BE2C (cell line): ENCODE results near the gene LRRC75B.
A peak's percentile ranks its signal among the peaks of the same experiment; 100 is the strongest.
"Not testable (repeated sequence)": the region's sequence is repeated elsewhere in the genome, so short reads cannot be mapped to it uniquely, and the experiment has no call there.

Source experiments
- DNase-seq: peaks from one replicate; pipeline ENCODE4 v3.0.0-alpha.2; 2020
- H3K27me3 ChIP-seq: fragments of 250-450 bp; sonication (Bioruptor Pico); 2 replicates; pipeline ENCODE4 v1.5.1; 2020; ENCODE audit warnings: mild to moderate bottlenecking
- H3K36me3 ChIP-seq: fragments of 250-450 bp; sonication (Bioruptor Pico); 2 replicates; pipeline ENCODE4 v1.5.1; 2020; ENCODE audit warnings: mild to moderate bottlenecking
- H3K4me1 ChIP-seq: fragments of 250-450 bp; sonication (Bioruptor Pico); 2 replicates; pipeline ENCODE4 v1.5.1; 2020
- H3K4me3 ChIP-seq: 2 replicates; pipeline ENCODE4 v1.5.1; 2011; ENCODE audit warnings: low read depth, low read length
- H3K9me3 ChIP-seq: fragments of 250-450 bp; sonication (Bioruptor Pico); 2 replicates; pipeline ENCODE4 v1.5.1; 2020
- CTCF ChIP-seq: IDR thresholded peaks from 2 replicates; pipeline ENCODE4 v1.5.1; 2012; ENCODE audit warnings: mild to moderate bottlenecking, low read depth, low read length

Gene LRRC75B

GRCh38 chr22:24614794-24615193, 21.9 kb upstream of the LRRC75B start:
- H3K36me3 ChIP-seq, H3K4me1 ChIP-seq, H3K4me3 ChIP-seq, H3K9me3 ChIP-seq, DNase-seq, H3K27me3 ChIP-seq: not testable (repeated sequence)

GRCh38 chr22:24609888-24610287, 17.0 kb upstream of the LRRC75B start:
- H3K27me3 ChIP-seq, H3K4me3 ChIP-seq, H3K9me3 ChIP-seq, DNase-seq, H3K36me3 ChIP-seq, H3K4me1 ChIP-seq: not testable (repeated sequence)

- not testable (repeated sequence) for H3K36me3 ChIP-seq, H3K4me1 ChIP-seq, H3K27me3 ChIP-seq, H3K9me3 ChIP-seq, H3K4me3 ChIP-seq, DNase-seq
These were observed 15.5 kb upstream of the LRRC75B start for GRCh38 chr22:24608327-24608726.

- not testable (repeated sequence) for DNase-seq, H3K4me3 ChIP-seq, H3K27me3 ChIP-seq, H3K36me3 ChIP-seq, H3K4me1 ChIP-seq, H3K9me3 ChIP-seq
These were observed 14.6 kb upstream of the LRRC75B start for GRCh38 chr22:24607429-24607983.

GRCh38 chr22:24606340-24606739, 13.5 kb upstream of the LRRC75B start:
- H3K27me3 ChIP-seq, H3K36me3 ChIP-seq, H3K4me1 ChIP-seq, H3K4me3 ChIP-seq, H3K9me3 ChIP-seq: not testable (repeated sequence)
- peak; percentile 52 for DNase-seq

- not testable (repeated sequence) for DNase-seq, H3K36me3 ChIP-seq, H3K4me1 ChIP-seq, H3K9me3 ChIP-seq, H3K27me3 ChIP-seq
- peak overlapping the region; percentile 25 for H3K4me3 ChIP-seq
- peak; percentile 47 for TF ChIP-seq CTCF
These were observed 11.1 kb upstream of the LRRC75B start for GRCh38 chr22:24603770-24604629.

- peak within 1 kb of the TSS; percentile 25 for H3K4me3 ChIP-seq
- not testable (repeated sequence) for H3K36me3 ChIP-seq, DNase-seq
These were observed 10.2 kb upstream of the LRRC75B start, which contains the start of gene GGT1 for GRCh38 chr22:24602847-24603769. GGT1 (plus strand) TSS chr22:24603193; CDS start chr22:24611082, 7,889 bp downstream.

GRCh38 chr22:24602105-24602749, 9.4 kb upstream of the LRRC75B start:
- not testable (repeated sequence) for DNase-seq, H3K36me3 ChIP-seq, H3K4me1 ChIP-seq, H3K4me3 ChIP-seq, H3K27me3 ChIP-seq, H3K9me3 ChIP-seq

More at GRCh38 chr22:24602847-24603769, 10.2 kb upstream of the LRRC75B start, which contains the start of gene GGT1:
- H3K27me3 ChIP-seq, H3K4me1 ChIP-seq, H3K9me3 ChIP-seq: not testable (repeated sequence)

- no peak overlapping the region for H3K4me3 ChIP-seq
- H3K4me1 ChIP-seq: no peaks in the 10 kb centered on the region
- H3K36me3 ChIP-seq: no peaks in the 10 kb centered on the region
- DNase-seq: peak; percentile 66
- no peak for TF ChIP-seq CTCF
- H3K27me3 ChIP-seq: no peaks in the 10 kb centered on the region
- no peaks in the 10 kb centered on the region for H3K9me3 ChIP-seq
These were observed 8.6 kb upstream of the LRRC75B start for GRCh38 chr22:24601217-24602104.

GRCh38 chr22:24599958-24600715, 7.3 kb upstream of the LRRC75B start:
- H3K9me3 ChIP-seq, H3K27me3 ChIP-seq, H3K4me3 ChIP-seq, DNase-seq, H3K36me3 ChIP-seq, H3K4me1 ChIP-seq: not testable (repeated sequence)
